ENCODE measurements around the gene FOXO1. TPM values are rescaled to one million over a fixed set of nuclear protein-coding genes. Genes with fewer than 3 reads are reported as not detected.

FOXO1 gene
- total and polyA plus RNA-seq, 9 of the 15 experiments (the other 6 are each of a cell fraction or from before 2014, with no cell fraction given) = 0.04 to 0.73 (median 0.20) TPM

- no peak for ATAC-seq
- WGBS (ENCODE audit: insufficient coverage, low coverage, missing lambda C conversion rate) = 43% methylated on average over 4 of the region's 4 CpGs
- Histone ChIP-seq H4K20me1 (replicated peaks; ENCODE audit: control insufficient read depth, insufficient read depth, low read length) (peaks cover 6% of the 10 kb centered on the region; the same call in 1 of the 2 replicates), H2AFZ (ENCODE audit: low read depth, low read length) (no peak overlapping the region), H3K4me2 (ENCODE audit: insufficient read depth, low read length) (no peak overlapping the region), H3K36me3 (ENCODE audit: control insufficient read depth, insufficient read depth, low read length) (no peaks in the 10 kb centered on the region), H3K27ac (ENCODE audit: extremely low read depth, low read depth, low read length) (no peak overlapping the region), H3K27me3 (ENCODE audit: control insufficient read depth in 2 of 2, insufficient read depth in 2 of 2, low read length in 2 of 2) (no peaks in the 10 kb centered on the region), H3K4me3 (no peak overlapping the region), H3K79me2 (ENCODE audit: control insufficient read depth, insufficient read depth, low read length) (no peaks in the 10 kb centered on the region), H3K9ac (ENCODE audit: insufficient read depth in 1 of 2, low read depth in 2 of 2, low read length in 2 of 2) (no peak overlapping the region), H3K9me3 (replicated peaks; ENCODE audit: control insufficient read depth, insufficient read depth, low read depth, low read length) (no peaks in the 10 kb centered on the region), H3K9me1 (ENCODE audit: control insufficient read depth, insufficient read depth, low read length) (no peaks in the 10 kb centered on the region), H3K4me1 (replicated peaks in 1 of 2; ENCODE audit: control insufficient read depth in 2 of 2, insufficient read depth in 2 of 2, low read length in 2 of 2) (peaks cover 0 to 17% of the 10 kb centered on the region in 2 experiments; a peak in 2 of 5 replicates)
- intact Hi-C loops (cut with micrococcal nuclease) (no loop called here), in situ Hi-C loops (cut with MboI) (loop anchor here (25.0 kb wide), 2 partner anchors 615 to 1690 kb away; partner anchors contain the start of gene STOML3)
- no peak for DNase-seq (ENCODE audit: extremely low read depth in 1 of 4, low spot score in 3 of 4)
- no peak for FAIRE-seq
- BruUV-seq (replicated peaks) = no TSS peak
- POLR2A ChIA-PET = no interaction called here
- CTCF ChIA-PET (ENCODE audit: low intra/inter-chr PET ratio) = no interaction called here
- TF ChIP-seq, protein P1, sequence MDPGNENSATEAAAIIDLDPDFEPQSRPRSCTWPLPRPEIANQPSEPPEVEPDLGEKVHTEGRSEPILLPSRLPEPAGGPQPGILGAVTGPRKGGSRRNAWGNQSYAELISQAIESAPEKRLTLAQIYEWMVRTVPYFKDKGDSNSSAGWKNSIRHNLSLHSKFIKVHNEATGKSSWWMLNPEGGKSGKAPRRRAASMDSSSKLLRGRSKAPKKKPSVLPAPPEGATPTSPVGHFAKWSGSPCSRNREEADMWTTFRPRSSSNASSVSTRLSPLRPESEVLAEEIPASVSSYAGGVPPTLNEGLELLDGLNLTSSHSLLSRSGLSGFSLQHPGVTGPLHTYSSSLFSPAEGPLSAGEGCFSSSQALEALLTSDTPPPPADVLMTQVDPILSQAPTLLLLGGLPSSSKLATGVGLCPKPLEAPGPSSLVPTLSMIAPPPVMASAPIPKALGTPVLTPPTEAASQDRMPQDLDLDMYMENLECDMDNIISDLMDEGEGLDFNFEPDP (CRISPR knock-in tag; IDR thresholded peaks at IDR 0.05) = no peak
- TF ChIP-seq CEBPG (CRISPR knock-in tag; IDR thresholded peaks at IDR 0.05) = no peak
- TF ChIP-seq CEBPG (tag; conservative IDR thresholded peaks at IDR 0.05 in 1 of 2, IDR thresholded peaks at IDR 0.05 in 1 of 2) = no peak
- TF ChIP-seq TCF7 (IDR thresholded peaks at IDR 0.05; ENCODE audit: borderline replicate concordance) = no peak
- no peak for TF ChIP-seq PHTF2 (CRISPR knock-in tag; IDR thresholded peaks at IDR 0.05)
- TF ChIP-seq HNRNPL (IDR thresholded peaks at IDR 0.05; ENCODE audit: low read depth, low read length) = no peak
- TF ChIP-seq, protein P2, sequence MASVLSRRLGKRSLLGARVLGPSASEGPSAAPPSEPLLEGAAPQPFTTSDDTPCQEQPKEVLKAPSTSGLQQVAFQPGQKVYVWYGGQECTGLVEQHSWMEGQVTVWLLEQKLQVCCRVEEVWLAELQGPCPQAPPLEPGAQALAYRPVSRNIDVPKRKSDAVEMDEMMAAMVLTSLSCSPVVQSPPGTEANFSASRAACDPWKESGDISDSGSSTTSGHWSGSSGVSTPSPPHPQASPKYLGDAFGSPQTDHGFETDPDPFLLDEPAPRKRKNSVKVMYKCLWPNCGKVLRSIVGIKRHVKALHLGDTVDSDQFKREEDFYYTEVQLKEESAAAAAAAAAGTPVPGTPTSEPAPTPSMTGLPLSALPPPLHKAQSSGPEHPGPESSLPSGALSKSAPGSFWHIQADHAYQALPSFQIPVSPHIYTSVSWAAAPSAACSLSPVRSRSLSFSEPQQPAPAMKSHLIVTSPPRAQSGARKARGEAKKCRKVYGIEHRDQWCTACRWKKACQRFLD (CRISPR knock-in tag; IDR thresholded peaks at IDR 0.05) = no peak
- TF ChIP-seq ZNF274 (IDR thresholded peaks at IDR 0.05; ENCODE audit: borderline replicate concordance, low read depth, low read length) = no peak
- TF ChIP-seq ZBTB11 (CRISPR knock-in tag; IDR thresholded peaks at IDR 0.05) = no peak
- TF ChIP-seq CUX1 (CRISPR knock-in tag; IDR thresholded peaks at IDR 0.05) = no peak
Measured at GRCh38 chr13:40677064-40677463, 10.6 kb upstream of the FOXO1 start.
